Body of pancreas (tissue), 4 donors: Measurements from ENCODE around the gene PPP6R2. TPM values are rescaled to one million over a fixed set of nuclear protein-coding genes. Genes with fewer than 3 reads are reported as not detected.
A peak's percentile ranks its signal among the peaks of the same experiment; 100 is the strongest.

Source experiments
- ATAC-seq: fragments of 150-250 bp; one replicate; pipeline ENCODE4 v1.9.1; 2016
- DNase-seq, 4 donors: peaks; one replicate each; pipeline ENCODE4 v3.0.0-alpha.2; 2019
- H3K27ac ChIP-seq, 4 donors: fragments of 200-600 bp; sonication (generic); 1 replicate in 3 of 4; 2 replicates in 1 of 4; pipeline versions ENCODE4 v1.5.1 to v1.6.1; 2016 to 2019; ENCODE audit warnings: mild to moderate bottlenecking in 1 of 4, mixed read lengths in 1 of 4, moderate library complexity in 1 of 4
- H3K27me3 ChIP-seq, 2 donors: fragments of 200-600 bp; sonication (generic); one replicate each; pipeline ENCODE4 v1.6.0; 2016; ENCODE audit warnings: mild to moderate bottlenecking in 1 of 2
- H3K36me3 ChIP-seq, 2 donors: fragments of 200-600 bp; sonication (generic); replicated peaks in 1 of 2; 2 replicates each; pipeline ENCODE4 v1.5.1; 2016; ENCODE audit warnings: low read depth in 2 of 2; ENCODE audit not compliant: insufficient read depth in 1 of 2
- H3K4me1 ChIP-seq: fragments of 200-600 bp; sonication (generic); one replicate; pipeline ENCODE4 v1.6.0; 2016
- H3K4me3 ChIP-seq, 2 donors: fragments of 200-600 bp; sonication (generic); 1 replicate in 1 of 2; 2 replicates in 1 of 2; pipeline ENCODE4 v1.5.1; 2016 to 2019
- H3K9me3 ChIP-seq, 3 donors: fragments of 200-600 bp; sonication (generic); 1 replicate in 2 of 3; 2 replicates in 1 of 3; pipeline ENCODE4 v1.5.1; 2016
- CTCF ChIP-seq, 7 experiments: fragments of 450-650 bp in 4 of 7; fragments of 200-600 bp in 3 of 7; sonication (generic) in 3 of 7; IDR thresholded peaks; one replicate each; pipeline ENCODE4 v1.5.1; 2016 to 2019; ENCODE audit warnings: antibody characterized with exemption in 7 of 7
- POLR2A ChIP-seq, 3 donors: fragments of 450-650 bp; IDR thresholded peaks; one replicate each; pipeline ENCODE4 v1.6.1; 2016; ENCODE audit warnings: antibody characterized with exemption in 3 of 3, mild to moderate bottlenecking in 2 of 3
- WGBS, 2 donors: methylation state at CpG; one replicate each; pipeline ENCODE4 v1.1.5; 2017; 5-methylcytosine and 5-hydroxymethylcytosine counted together
- intact Hi-C: fragments of 100-400 bp; cut with DNase I; formaldehyde crosslinking; loops from one replicate; pipeline ENCODE4 v1.15.1; 2023
- total RNA-seq, 2 donors: library from RNA; depleted of rRNA; stranded (reverse); fragments of >200 nt; gene quantifications; one replicate each; pipeline ENCODE4 v1.1.0, GENCODE V29; 2016

Gene PPP6R2
- total RNA-seq, 2 donors from 2014 or later, result 48.8 to 53.4 TPM

- H3K4me1 ChIP-seq, result peaks cover 74% of the 10 kb centered on the region
- H3K9me3 ChIP-seq, result no peaks in the 10 kb centered on the region
- DNase-seq (no peak), ATAC-seq (no peak)
- H3K27me3 ChIP-seq, result no peaks in the 10 kb centered on the region
- intact Hi-C loops, result no loop called here
- TF ChIP-seq POLR2A (IDR thresholded peaks at IDR 0.05) (no peak), CTCF (IDR thresholded peaks at IDR 0.05) (no peak)
- peak overlapping the region; percentile 82 to 91 (median 87) for H3K27ac ChIP-seq
- WGBS, 2 donors, result 49 to 59% methylated on average over 4 to 11 of the region's 14 CpGs
- no peak overlapping the region for H3K4me3 ChIP-seq
- no peaks in the 10 kb centered on the region for H3K36me3 ChIP-seq
Measured at GRCh38 chr22:50305393-50305922, 37.7 kb upstream of the PPP6R2 start.

GRCh38 chr22:50305923-50306566 is 37.1 kb upstream of the PPP6R2 start:
- WGBS, 2 donors, result 7 to 16% methylated on average over 4 to 21 of the region's 21 CpGs
- Histone ChIP-seq H3K9me3 (no peaks in the 10 kb centered on the region), H3K4me3 (peak overlapping the region; percentile 26 to 87), H3K36me3 (no peaks in the 10 kb centered on the region), H3K4me1 (peaks cover 68% of the 10 kb centered on the region), H3K27me3 (no peaks in the 10 kb centered on the region), H3K27ac (peak overlapping the region; percentile 82 to 91 (median 87))
- peak; percentile 14 to 72 (median 72) for TF ChIP-seq POLR2A (IDR thresholded peaks at IDR 0.05)
- no peak for TF ChIP-seq CTCF (IDR thresholded peaks at IDR 0.05)
- intact Hi-C loops, result no loop called here
- peak; percentile 62 for ATAC-seq
- peak; percentile 79 to 93 (median 85) for DNase-seq

- Histone ChIP-seq H3K4me3 (peak within 1 kb of the TSS; percentile 26 to 87), H3K9me3 (no peaks in the 10 kb centered on the region), H3K36me3 (no peaks in the 10 kb centered on the region), H3K4me1 (peaks cover 58% of the 10 kb centered on the region), H3K27me3 (no peaks in the 10 kb centered on the region), H3K27ac (peak within 1 kb of the TSS; percentile 82 to 91 (median 87))
- intact Hi-C loops, result no loop called here
- peak; percentile 83 to 87 (median 86) for DNase-seq
- peak; percentile 72 for ATAC-seq
- WGBS, 2 donors, result 0% methylated on average over 1 to 43 of the region's 105 CpGs
- TF ChIP-seq CTCF (IDR thresholded peaks at IDR 0.05), result peak in 2 of 7 experiments; percentile 2 to 17
- peak in 2 of 3 donors; percentile 42 to 50 for TF ChIP-seq POLR2A (IDR thresholded peaks at IDR 0.05)
Measured at GRCh38 chr22:50306753-50307749, 36.1 kb upstream of the PPP6R2 start, which contains the start of gene PLXNB2. PLXNB2 (minus strand) TSS chr22:50307646; CDS start chr22:50290584, 17,062 bp downstream.

GRCh38 chr22:50307890-50308596 is 35.1 kb upstream of the PPP6R2 start:
- ATAC-seq, result no peak
- no peaks in the 10 kb centered on the region for H3K36me3 ChIP-seq
- H3K4me3 ChIP-seq, result no peak overlapping the region
- 4 to 51% methylated on average over 5 to 17 of the region's 19 CpGs for WGBS, 2 donors
- no peak for TF ChIP-seq CTCF (IDR thresholded peaks at IDR 0.05)
- no peak for TF ChIP-seq POLR2A (IDR thresholded peaks at IDR 0.05)
- no peaks in the 10 kb centered on the region for H3K9me3 ChIP-seq
- DNase-seq, result no peak
- no peaks in the 10 kb centered on the region for H3K27me3 ChIP-seq
- intact Hi-C loops, result no loop called here
- H3K4me1 ChIP-seq, result peaks cover 48% of the 10 kb centered on the region
- H3K27ac ChIP-seq, result peak overlapping the region; percentile 58 to 84 (median 63)
